ENCODE measurements around the gene ZNF287.
A peak's percentile ranks its signal among the peaks of the same experiment; 100 is the strongest.
"Not testable (repeated sequence)": the region's sequence is repeated elsewhere in the genome, so short reads cannot be mapped to it uniquely, and the experiment has no call there.

ZNF287 gene

DNA sequence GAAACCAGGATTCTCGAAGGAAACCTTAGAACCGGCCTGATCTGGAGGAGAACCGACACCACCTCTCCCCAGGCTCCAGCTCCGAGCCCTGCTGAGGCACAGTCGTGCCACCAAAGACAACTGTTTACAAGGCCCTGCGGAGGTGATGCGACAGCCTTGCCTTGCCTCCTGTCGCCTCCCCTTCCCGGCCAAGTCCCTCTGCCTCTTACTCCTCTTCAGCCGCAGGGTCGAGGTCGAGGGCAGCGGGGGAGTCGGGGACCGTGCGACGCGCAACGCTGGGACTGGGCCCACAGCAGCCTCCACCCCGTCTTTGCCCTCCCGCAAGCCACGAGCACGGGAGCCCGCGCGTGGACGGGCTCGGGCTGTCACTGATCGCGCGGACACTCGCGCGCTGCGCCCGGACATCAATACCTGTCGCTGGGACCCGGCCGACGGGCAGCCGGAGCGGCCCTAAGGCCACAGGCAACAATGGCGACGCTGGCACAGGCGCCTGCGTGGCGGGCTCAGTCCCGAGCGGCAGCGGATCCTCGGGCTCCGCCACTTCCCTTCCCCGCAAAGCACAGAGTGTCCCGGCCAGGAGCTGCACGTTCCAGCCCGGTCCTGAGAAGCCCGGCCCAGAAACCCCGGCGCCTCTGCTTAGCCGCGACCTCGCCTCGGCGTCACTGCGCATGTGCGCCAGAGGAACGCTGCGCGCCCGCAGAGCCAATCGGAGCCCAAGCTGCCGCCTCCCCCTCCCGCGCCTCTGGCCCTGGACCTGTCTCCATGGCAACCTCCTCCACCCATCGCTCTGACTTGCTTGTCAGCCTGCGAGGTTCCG lies at the start of gene ZNF287:
ZNF287 (minus strand) TSS at position 664 of the 817 bp plus-strand sequence. CDS start 1,473 bp downstream, outside the sequence.
- DNase-seq (ENCODE audit: low spot score) = peak; percentile 99

DNA sequence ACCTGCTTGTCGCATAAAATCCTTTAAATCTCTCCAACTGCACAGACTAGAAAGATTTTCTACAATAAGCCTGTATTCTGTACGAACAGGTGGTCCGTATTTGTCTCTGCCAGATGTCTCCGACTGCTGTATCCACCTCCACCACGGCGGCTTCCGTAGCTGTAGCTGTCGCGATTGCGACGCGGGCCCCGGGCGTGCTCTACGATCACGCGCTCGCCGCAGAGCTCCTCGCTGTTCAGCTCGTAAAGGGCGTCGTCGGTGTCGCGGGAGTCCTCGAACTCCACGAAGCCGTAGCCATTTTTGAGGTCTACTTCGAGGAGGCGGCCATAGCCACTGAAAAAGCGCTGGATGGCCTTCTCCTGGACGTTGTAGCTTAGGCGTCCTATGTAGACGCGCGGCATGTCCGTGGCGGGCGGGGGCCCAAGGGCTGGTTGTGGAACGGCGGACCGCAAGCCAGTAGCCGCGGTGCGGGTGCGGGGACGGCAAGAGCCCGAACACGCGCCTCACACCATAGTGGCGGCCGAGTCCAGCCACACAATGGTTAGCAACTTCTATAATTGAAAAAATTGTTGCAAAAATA lies 48.6 kb upstream of the ZNF287 start:
- DNase-seq (ENCODE audit: low spot score) = no peak

DNA sequence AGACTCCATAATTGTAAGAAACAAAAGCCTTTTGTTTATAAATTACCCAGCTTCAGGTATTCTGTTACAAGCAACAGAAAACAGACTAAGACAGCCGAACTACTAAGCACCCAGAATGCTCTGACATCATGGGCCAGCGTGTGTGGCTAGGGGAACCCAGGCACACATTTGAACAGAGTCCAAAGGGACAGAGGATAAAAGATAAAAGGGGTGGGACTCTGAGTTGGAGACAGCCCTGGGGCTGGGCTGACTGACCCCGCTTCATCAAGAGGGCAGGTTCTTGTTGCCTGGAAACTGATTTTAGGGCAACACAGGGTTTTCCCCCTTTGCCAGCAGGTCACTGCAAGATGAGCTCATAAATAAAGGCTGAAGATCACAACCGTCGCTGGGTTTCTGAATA lies 30.5 kb upstream of the ZNF287 start:
- DNase-seq (ENCODE audit: low spot score) = no peak

DNA sequence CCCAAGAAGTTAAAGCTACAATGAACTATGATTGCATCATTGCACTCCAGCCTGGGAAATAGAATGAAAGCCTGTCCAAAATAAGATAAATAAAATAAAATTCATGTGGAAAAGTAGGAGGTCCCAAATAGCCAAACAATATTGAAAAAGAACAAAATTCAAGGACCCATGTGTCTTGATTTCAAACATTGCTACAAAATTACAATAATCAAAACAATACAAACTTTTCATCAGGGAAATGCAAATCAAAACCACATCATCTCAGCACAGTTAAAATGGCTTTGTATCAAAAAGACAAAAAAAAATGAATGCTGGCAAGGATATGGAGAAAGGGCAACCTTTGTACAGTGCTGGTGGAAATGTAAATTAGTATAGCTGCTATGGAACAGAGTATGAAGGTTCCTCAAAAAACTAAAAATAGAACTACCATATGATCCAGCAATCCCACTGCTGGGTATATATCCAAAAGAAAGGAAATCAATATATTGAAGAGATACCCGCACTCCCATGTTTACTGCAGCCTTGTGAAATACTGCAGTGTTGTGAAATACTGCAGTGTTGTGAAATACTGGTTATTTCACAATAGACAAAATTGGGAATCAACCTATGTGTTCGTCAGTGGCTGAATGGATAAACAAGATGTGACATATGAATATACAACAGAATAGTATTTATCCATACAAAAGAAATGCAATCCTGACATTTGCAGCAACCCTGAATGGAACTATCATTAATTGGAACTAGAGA lies 24.5 kb upstream of the ZNF287 start:
- no peak for DNase-seq (ENCODE audit: low spot score)

DNA sequence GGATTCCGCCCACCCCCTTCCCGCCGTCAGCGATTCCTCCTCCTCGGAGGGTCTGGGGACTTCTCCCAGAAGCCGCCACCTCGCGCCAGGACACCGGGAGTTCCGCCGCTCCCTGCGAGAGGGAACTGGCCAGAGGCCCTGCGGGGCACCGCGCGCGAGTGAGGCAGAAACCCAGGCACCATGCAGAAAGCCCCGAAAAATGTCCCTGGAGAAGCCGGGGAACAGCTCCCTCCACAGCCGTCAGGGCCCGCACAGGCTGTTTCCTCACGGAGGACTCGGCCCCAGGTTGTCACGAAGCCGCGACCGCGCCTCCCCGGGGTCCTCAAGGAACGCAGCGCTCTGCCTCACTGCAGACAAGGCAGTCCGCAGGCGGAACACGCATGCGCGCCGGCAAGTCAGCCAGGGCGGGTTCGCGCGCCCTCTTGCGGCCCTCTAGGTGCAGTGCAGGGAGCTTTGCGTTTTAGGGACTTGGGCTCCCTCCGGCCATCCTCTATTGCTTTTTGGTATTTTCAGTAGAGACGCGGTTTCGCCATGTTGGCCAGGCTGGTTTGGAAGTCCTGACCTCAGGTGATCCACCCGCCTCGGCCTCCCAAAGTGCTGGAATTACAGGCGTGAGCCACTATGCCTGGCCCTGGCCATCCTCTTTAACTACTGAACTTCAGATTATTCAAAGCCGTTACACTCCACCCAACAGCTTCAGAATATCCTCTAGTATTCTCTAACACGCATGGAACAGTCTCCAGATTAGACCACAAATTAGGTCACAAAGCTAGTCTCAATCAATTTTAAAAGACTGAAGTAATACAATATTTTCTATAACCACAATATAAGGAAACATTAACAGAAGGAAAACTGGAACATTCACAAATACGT lies 20.3 kb upstream of the ZNF287 start:
- peak; percentile 94 for DNase-seq (ENCODE audit: low spot score)

DNA sequence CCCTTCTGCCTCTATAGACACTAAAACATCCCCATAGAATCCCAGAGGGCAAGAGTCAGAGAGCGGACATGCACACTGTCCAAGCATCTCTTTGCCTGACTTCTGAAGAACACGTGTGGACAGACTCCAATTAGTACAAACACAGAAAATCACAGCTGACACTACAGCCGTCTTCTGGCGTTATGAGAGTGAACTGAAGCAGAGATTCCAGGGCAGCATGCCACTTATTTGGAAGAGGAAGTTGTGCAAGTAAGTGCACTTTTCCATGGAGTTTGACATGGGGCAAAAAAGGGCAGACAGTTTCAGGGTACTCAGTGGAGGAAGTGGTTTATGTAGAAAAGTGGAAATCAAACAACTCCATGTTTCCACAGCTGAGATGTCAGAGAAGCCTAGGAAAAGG lies 16.8 kb upstream of the ZNF287 start:
- DNase-seq (ENCODE audit: low spot score) = no peak

DNA sequence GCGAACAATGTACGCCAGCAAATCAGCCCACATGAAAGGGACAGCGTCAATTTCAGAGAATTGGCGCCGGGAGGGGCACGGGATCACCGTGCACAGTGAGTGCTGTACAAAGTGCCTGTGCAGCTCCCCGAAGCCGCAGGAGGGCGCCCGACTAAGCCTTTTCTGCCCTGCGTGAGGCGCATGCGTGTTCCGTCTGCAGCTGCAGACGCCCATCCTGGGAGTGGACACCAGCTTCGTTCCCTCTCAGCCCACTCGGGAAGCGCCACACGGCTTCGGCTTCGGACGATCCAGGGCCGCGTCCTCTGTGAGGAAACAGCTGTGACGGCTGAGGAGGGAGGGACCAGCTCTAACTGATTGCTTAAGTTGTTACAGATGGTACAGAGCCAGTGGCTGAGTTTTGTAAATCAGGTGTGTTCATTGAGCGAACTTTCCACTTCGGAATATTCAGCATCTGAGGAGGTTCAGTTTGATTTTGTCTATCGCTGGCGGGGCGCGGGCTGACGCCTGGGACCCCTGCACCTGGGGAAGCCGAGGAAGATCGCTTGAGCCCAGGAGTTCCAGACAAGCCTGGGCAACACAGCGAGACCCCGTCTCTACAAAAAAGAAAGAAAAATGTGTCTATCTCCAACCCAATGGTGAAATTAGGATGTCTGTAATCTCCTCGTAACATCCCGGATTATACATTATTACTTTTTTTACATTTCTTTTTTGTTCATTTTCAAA lies 15.4 kb upstream of the ZNF287 start:
- peak; percentile 94 for DNase-seq (ENCODE audit: low spot score)

DNA sequence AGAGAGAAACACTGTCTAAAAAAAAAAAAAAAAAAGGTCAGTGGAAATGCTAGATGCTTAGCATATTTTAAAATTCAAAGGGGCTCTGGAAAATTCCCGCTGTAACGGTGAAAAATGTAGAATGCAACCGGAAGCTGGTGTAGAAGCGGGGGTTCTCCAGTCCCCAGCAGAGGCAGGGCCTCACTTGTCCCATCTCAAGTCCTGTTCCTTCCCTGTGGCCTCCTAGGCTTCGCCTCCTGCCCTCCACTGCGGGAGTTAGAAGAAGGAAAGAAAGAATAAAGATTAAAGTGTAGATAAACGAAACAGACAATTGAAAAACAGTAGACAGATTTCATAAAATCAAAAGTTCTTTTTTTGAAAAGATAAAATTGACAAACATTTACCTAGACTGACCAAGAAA lies 14.8 kb upstream of the ZNF287 start:
- no peak for DNase-seq (ENCODE audit: low spot score)

DNA sequence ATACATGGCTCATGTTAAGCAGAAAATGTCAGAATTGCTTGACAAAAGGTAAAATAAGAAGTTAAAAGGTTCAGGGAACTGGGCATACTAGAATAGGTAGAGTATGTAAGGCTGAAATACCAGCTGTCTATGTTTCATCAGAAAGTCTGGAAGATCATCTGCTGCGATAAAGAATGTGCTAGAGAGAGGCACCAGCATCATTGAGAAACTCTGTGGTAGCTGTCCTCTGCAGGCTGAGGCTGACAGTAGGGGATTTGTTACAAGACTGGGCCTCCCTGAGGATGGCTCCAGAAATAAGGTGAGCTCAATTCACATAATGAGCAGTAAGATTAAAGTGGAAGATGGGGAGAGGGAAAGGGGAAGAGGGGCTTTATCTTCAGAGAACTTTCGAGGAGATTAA lies 4.5 kb upstream of the ZNF287 start:
- DNase-seq (ENCODE audit: low spot score) = no peak

DNA sequence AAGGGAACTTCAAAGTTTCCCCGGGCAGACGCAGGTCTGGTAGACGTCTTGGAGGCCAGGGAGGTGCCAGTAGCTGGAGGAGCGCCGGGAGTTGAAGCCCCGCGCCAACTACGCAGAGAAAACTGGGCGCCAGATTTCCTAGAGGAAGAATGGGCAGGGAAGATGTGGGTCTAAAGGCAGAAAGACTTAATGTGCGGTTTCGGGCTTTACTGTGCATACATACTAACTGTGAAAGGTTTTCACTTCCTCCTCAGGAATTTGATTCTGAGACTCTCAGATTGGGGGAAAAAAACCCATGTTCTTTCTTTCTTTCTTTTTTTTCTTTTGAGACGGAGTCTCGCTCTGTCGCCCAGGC lies 331 bp upstream of the ZNF287 start:
- no peak for DNase-seq (ENCODE audit: low spot score)

DNA sequence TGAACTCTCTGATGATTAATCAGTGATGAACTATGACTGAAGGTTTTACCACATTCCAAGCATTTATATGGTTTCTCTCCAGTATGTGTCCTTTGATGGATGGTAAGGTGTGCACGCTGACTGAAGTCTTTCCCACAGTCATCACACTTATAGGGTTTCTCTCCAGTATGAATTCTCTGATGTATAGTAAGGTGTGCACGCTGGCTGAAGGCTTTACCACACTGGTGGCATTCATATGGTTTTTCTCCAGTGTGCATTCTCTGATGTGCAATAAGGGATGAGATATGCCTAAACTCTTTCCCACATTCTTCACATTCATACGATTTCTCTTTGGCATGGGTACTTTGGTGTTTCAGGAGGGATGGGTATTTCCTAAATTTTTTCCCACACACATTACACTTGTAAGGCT lies 16.4 kb downstream of the ZNF287 start:
- no peak for DNase-seq (ENCODE audit: low spot score)

DNA sequence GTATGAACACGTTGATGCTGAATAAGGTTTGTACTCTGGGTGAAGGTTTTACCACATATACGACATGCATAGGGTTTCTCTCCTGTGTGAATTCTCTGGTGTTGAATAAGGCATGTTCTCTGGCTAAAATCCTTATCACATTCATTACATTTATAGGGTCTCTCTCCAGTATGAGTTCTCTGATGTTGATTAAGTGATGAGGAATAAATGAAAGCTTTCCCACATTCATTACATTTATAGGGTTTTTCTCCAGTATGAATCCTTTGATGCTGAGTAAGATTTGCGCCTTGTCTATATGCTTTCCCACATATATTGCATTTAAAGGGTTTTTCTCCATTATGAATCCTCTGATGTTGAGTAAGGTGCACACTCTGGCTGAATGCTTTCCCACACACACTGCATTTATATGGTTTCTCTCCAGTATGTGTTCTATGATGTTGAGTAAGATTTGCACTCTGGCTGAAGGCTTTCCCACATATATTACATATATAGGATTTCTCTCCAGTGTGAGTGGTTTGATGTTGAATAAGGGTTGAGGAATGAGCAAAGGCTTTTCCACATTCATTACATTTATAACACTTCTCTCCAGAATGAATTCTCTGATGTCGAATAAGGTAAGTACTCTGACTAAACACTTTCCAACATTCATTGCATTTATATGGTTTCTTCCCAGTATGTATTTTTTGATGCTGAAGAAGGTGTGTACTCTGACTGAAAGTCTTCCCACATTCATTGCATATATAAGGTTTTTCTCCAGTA lies 16.9 kb downstream of the ZNF287 start:
- DNase-seq (ENCODE audit: low spot score) = no peak

DNA sequence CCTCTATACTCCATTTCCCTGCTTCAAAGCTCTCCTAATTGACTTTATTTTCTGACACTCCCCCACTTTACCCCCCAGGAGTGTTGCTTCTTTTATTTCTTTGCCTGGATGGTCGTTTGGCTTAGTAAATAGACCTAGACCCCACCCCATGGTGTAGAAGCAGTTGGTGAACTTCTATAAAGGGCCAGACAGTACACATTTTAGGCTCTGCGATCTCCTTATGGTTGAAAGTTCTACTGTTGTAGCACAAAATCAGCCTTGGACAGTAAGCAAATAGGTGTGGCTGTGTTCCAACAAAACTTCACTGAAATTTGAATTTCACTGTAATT lies 31.9 kb downstream of the ZNF287 start:
- no peak for DNase-seq (ENCODE audit: low spot score)

DNA sequence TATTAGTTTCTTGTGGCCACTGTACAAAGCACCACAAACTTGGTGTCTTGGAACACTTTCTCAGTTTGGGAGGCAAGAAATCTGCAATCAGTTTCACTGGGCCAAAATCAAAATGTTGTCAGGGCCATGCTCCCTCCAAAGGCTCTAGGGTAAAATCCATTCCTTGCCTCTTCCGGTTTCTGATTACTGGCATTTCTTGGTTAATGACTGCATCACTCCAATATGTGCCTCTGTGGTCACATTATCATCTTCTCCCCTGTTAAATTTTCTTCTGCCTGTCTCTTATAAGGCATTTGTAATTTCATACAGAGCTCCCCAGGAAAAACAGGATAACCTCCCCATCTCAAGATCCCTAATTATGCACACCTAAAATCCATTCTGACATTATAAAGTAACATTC lies 34.8 kb downstream of the ZNF287 start:
- DNase-seq (ENCODE audit: low spot score) = no peak

DNA sequence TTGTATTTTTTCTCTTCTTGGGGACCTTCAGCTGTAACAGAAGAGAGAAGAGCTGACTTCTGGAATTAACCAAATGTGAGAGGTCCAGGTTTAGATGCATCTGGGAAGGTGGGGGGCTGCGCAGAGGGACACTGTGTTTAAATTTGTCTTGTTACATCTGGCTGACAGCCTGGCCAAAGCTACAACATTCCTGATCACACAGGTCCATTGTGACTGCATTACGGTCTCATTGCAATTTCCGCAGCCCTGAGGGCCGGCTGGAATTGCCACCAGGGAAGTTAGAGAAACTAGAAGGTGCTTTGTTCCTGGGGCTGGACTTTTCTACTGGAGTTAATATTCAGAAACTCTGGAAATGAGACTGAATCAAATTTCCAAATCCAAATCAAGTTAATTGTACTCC lies 39.1 kb downstream of the ZNF287 start:
- DNase-seq (ENCODE audit: low spot score) = no peak

DNA sequence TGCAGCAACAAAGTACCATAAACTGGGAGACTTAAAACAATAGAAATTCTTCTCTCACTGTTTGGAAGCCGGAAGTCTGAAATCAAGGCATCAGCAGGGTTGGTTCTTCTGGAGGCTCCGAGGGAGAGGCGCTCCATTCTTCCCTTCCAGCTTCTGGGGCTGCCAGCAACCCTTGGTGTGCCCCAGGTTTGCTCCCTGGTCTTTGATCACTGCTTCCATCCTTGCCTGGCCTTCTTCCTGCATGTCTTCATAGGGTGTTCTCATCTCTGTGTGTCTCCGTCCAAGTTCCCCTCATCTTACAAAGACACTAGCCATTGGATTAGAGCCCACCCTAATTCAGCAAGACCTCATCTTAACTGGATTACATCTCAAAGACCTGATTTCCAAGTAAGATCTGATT lies 41.7 kb downstream of the ZNF287 start:
- no peak for DNase-seq (ENCODE audit: low spot score)

DNA sequence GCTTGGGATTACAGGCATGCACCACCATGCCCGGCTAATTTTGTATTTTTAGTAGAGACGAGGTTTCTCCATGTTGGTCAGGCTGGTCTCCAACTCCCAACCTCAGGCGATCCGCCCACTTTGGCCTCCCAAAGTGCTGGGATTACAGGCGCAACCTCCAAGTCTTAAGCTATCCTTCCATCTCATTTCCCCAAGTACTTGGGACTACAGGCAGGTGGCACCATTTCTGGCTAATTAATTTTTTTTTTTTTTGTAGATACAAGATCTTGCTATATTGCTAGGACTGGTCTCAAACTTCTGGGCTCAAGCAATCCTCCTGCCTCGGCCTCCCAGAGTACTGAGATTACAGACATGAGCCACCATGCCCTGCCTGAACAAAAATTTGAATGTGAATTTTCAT lies 43.4 kb downstream of the ZNF287 start:
- not testable (repeated sequence) for DNase-seq (ENCODE audit: low spot score)

DNA sequence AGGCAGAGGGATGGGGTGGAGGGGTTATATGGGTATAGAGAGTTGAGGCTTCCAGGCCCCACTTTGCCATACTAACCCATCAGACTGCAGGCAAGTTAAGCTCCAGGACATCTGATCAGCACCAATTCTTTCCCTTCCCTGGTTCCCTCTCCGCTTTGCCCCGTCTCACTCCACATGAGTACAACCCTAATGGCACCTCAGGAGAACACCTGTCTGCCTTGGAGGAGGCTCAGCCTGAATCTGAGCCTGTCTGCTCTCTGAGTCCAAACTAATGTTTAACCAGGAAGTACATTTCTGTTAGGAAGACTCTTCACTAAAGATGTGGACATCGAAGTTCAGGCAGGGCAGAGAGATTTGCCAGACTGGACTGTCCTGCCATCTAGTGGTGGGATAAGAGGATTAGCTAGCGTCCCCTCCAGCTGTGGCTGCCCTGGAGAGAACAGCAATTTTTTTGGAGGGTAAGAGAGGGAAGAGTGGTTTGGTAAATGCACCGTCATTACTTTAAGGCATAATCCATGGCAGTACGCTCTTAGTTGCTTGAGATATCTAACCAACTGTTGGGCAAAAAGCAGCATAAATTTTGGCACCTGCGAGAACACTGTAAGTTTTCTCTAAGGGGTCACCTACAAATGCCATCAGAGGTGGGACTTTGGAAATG lies 47.8 kb downstream of the ZNF287 start:
- peak; percentile 84 for DNase-seq (ENCODE audit: low spot score)

DNA sequence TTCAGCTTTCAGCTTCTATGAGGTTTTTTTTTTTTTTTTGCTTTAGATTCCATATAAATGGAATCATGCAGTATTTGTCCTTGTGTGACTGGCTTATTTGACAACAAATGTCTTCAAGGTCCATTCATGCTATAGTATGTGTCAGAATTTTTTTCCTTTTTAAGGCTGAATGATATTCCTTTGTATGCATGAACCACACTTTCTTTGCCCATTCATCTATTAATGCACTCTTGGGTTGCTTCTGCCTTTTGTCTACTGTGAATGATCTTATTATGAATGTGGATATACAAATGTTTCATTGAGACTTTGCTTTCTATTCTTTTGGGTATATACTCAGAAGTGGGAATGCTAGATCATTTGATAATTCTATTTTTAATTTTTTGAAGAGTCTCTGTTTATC lies 50.0 kb downstream of the ZNF287 start:
- DNase-seq (ENCODE audit: low spot score) = no peak

DNA sequence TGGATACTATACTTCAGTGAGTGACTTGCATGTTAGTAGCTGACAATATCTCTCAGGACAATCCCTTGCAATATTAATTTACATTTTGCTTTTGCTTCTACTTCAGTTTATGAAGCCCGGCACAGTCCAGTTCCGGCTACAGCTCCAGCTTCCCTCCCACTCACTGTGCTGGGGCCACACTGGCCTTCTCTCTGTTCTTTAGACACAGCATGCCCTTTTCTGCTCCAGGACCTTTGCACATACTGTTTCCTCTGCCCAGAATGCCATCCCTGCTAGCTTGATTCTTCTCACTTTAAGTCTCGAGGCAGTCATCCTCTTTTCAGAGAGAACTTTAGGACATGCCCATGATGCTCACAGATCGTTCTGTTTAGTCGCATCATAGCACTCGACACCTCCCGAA lies 51.5 kb downstream of the ZNF287 start:
- DNase-seq (ENCODE audit: low spot score) = no peak

Data from germinal center (tissue), 1 donor.